Trophoblast cell (in vitro differentiated cells and primary cell): ENCODE data around the gene TNS3.

ENCODE experiments used
- DNase-seq, 2 donors: peaks; one replicate each; pipeline ENCODE4 v3.0.0-alpha.2; 2016
- H2AFZ ChIP-seq: 2 replicates; pipeline ENCODE4 v1.6.1; 2013; ENCODE audit warnings: low read length, moderate library complexity, mild to moderate bottlenecking; ENCODE audit not compliant: insufficient read depth, poor library complexity
- H2AK5ac ChIP-seq: 2 replicates; pipeline ENCODE4 v1.6.1; 2013; ENCODE audit warnings: mild to moderate bottlenecking, low read length
- H2BK120ac ChIP-seq: 2 replicates; pipeline ENCODE4 v1.6.1; 2013; ENCODE audit warnings: low read length, mild to moderate bottlenecking, moderate library complexity; ENCODE audit not compliant: insufficient read depth, poor library complexity
- H2BK12ac ChIP-seq: 2 replicates; pipeline ENCODE4 v1.6.1; 2013; ENCODE audit warnings: mild to moderate bottlenecking, low read length, moderate library complexity
- H2BK5ac ChIP-seq: 2 replicates; pipeline ENCODE4 v1.6.1; 2013; ENCODE audit warnings: low read length, low read depth, moderate library complexity, mild to moderate bottlenecking; ENCODE audit not compliant: poor library complexity
- H3K14ac ChIP-seq: 2 replicates; pipeline ENCODE4 v1.6.1; 2013; ENCODE audit warnings: mild to moderate bottlenecking, low read length
- H3K18ac ChIP-seq: 2 replicates; pipeline ENCODE4 v1.6.1; 2013; ENCODE audit warnings: mild to moderate bottlenecking, low read length
- H3K23ac ChIP-seq: 2 replicates; pipeline ENCODE4 v1.6.1; 2013; ENCODE audit warnings: low read length
- H3K27ac ChIP-seq: 2 replicates; pipeline ENCODE4 v1.5.1; 2013; ENCODE audit warnings: low read depth, mild to moderate bottlenecking, inconsistent platforms, low read length, moderate library complexity
- H3K27me3 ChIP-seq: 2 replicates; pipeline ENCODE4 v1.6.1; 2013; ENCODE audit warnings: inconsistent platforms, mild to moderate bottlenecking, low read length, moderate library complexity; ENCODE audit not compliant: insufficient read depth
- H3K36me3 ChIP-seq, 2 experiments: 1 replicate in 1 of 2; 2 replicates in 1 of 2; pipeline ENCODE4 v1.6.1; 2013; ENCODE audit warnings: low read length in 2 of 2, mild to moderate bottlenecking in 2 of 2, moderate library complexity in 1 of 2; ENCODE audit not compliant: insufficient read depth in 2 of 2, control insufficient read depth in 1 of 2
- H3K4ac ChIP-seq: 2 replicates; pipeline ENCODE4 v1.6.1; 2013; ENCODE audit warnings: low read depth, mild to moderate bottlenecking, low read length, moderate library complexity
- H3K4me1 ChIP-seq, 2 experiments: 1 replicate in 1 of 2; 2 replicates in 1 of 2; pipeline ENCODE4 v1.6.1; 2013; ENCODE audit warnings: low read length in 2 of 2, mild to moderate bottlenecking in 2 of 2, moderate library complexity in 1 of 2; ENCODE audit not compliant: insufficient read depth in 2 of 2, control insufficient read depth in 1 of 2
- H3K4me2 ChIP-seq: 2 replicates; pipeline ENCODE4 v1.6.1; 2013; ENCODE audit warnings: inconsistent platforms, mild to moderate bottlenecking, low read length, moderate library complexity
- H3K4me3 ChIP-seq: 2 replicates; pipeline ENCODE4 v1.5.1; 2013; ENCODE audit warnings: mild to moderate bottlenecking, low read depth, low read length, inconsistent platforms
- H3K79me1 ChIP-seq: one replicate; pipeline ENCODE4 v1.6.1; 2013; ENCODE audit warnings: low read length
- H3K79me2 ChIP-seq: 2 replicates; pipeline ENCODE4 v1.6.1; 2013; ENCODE audit warnings: low read length, mild to moderate bottlenecking; ENCODE audit not compliant: control insufficient read depth, insufficient read depth, poor library complexity
- H3K9ac ChIP-seq: 2 replicates; pipeline ENCODE4 v1.6.1; 2013; ENCODE audit warnings: mild to moderate bottlenecking, low read length
- H3K9me3 ChIP-seq: 2 replicates; pipeline ENCODE4 v1.6.1; 2013; ENCODE audit warnings: low read depth, mild to moderate bottlenecking, control low read depth, inconsistent platforms, low read length; ENCODE audit not compliant: insufficient read depth
- H4K12ac ChIP-seq: 2 replicates; pipeline ENCODE4 v1.6.1; 2013; ENCODE audit warnings: low read depth, mild to moderate bottlenecking, low read length, moderate library complexity
- H4K8ac ChIP-seq: 2 replicates; pipeline ENCODE4 v1.6.1; 2013; ENCODE audit warnings: low read depth, mild to moderate bottlenecking, low read length, moderate library complexity
- H4K91ac ChIP-seq: one replicate; pipeline ENCODE4 v1.6.1; 2013; ENCODE audit warnings: low read depth, mild to moderate bottlenecking, low read length, moderate library complexity
- WGBS: extraction: QIAGEN DNeasy Blood & Tissue Kit; methylation state at CpG from one replicate; pipeline ENCODE4 v1.1.7; 2013; ENCODE audit warnings: missing lambda C conversion rate; ENCODE audit not compliant: insufficient read length, insufficient coverage; ENCODE audit errors: extremely low coverage; 5-methylcytosine and 5-hydroxymethylcytosine counted together

TNS3 gene

GRCh38 chr7:47355684-47356083, 226.2 kb downstream of the TNS3 start:
- Histone ChIP-seq H3K4me2 (no peak overlapping the region), H3K4me3 (no peak overlapping the region), H3K9me3 (peaks cover 4% of the 10 kb centered on the region), H4K12ac (no peak overlapping the region), H2BK12ac (no peak overlapping the region), H3K18ac (no peak overlapping the region), H3K4ac (no peak overlapping the region), H2AFZ (no peak overlapping the region), H2BK120ac (no peak overlapping the region), H3K14ac (no peak overlapping the region), H3K23ac (no peak overlapping the region), H3K36me3 (peaks cover 54 to 66% of the 10 kb centered on the region in 2 experiments), H3K27ac (no peak overlapping the region), H4K91ac (no peak overlapping the region), H2AK5ac (no peak overlapping the region), H3K4me1 (no peaks in the 10 kb centered on the region), H3K9ac (no peak overlapping the region), H2BK5ac (no peak overlapping the region), H3K79me2 (peaks cover 1% of the 10 kb centered on the region), H4K8ac (no peak overlapping the region), H3K79me1 (no peaks in the 10 kb centered on the region), H3K27me3 (no peaks in the 10 kb centered on the region)
- no CpG with 5 or more reads among the region's 5 CpGs for WGBS
- no peak for DNase-seq

- H4K8ac ChIP-seq: no peak overlapping the region
- no peak overlapping the region for H2BK12ac ChIP-seq
- H3K9ac ChIP-seq: no peak overlapping the region
- no peak overlapping the region for H2AFZ ChIP-seq
- H3K23ac ChIP-seq: no peak overlapping the region
- H4K91ac ChIP-seq: no peak overlapping the region
- WGBS: no CpG with 5 or more reads among the region's 22 CpGs
- no peak overlapping the region for H3K18ac ChIP-seq
- no peaks in the 10 kb centered on the region for H3K79me2 ChIP-seq
- H3K79me1 ChIP-seq: no peaks in the 10 kb centered on the region
- H3K14ac ChIP-seq: no peak overlapping the region
- H4K12ac ChIP-seq: no peak overlapping the region
- H3K27me3 ChIP-seq: no peaks in the 10 kb centered on the region
- no peak overlapping the region for H3K27ac ChIP-seq
- H2BK120ac ChIP-seq: no peak overlapping the region
- no peak overlapping the region for H3K4ac ChIP-seq
- H3K4me2 ChIP-seq: no peak overlapping the region
- H2AK5ac ChIP-seq: no peak overlapping the region
- DNase-seq: peak; percentile 47 to 63
- no peaks in the 10 kb centered on the region for H3K4me1 ChIP-seq
- H3K36me3 ChIP-seq: peaks cover 53 to 68% of the 10 kb centered on the region in 2 experiments
- H2BK5ac ChIP-seq: no peak overlapping the region
- H3K9me3 ChIP-seq: peaks cover 4% of the 10 kb centered on the region
- H3K4me3 ChIP-seq: no peak overlapping the region
Measured at GRCh38 chr7:47354831-47355541, 226.9 kb downstream of the TNS3 start.

GRCh38 chr7:47354071-47354470, 227.8 kb downstream of the TNS3 start:
- no peaks in the 10 kb centered on the region for H3K27me3 ChIP-seq
- no peaks in the 10 kb centered on the region for H3K79me2 ChIP-seq
- H4K12ac ChIP-seq: no peak overlapping the region
- H3K9me3 ChIP-seq: peaks cover 4% of the 10 kb centered on the region
- no peak overlapping the region for H3K4ac ChIP-seq
- no peak overlapping the region for H2AK5ac ChIP-seq
- WGBS: no CpG with 5 or more reads among the region's 4 CpGs
- H3K9ac ChIP-seq: no peak overlapping the region
- H2BK12ac ChIP-seq: no peak overlapping the region
- DNase-seq: no peak
- H4K91ac ChIP-seq: no peak overlapping the region
- H3K18ac ChIP-seq: no peak overlapping the region
- no peak overlapping the region for H2BK120ac ChIP-seq
- H4K8ac ChIP-seq: no peak overlapping the region
- H3K23ac ChIP-seq: no peak overlapping the region
- no peaks in the 10 kb centered on the region for H3K4me1 ChIP-seq
- H3K79me1 ChIP-seq: no peaks in the 10 kb centered on the region
- H2AFZ ChIP-seq: no peak overlapping the region
- no peak overlapping the region for H3K4me2 ChIP-seq
- no peak overlapping the region for H3K14ac ChIP-seq
- H2BK5ac ChIP-seq: no peak overlapping the region
- peaks cover 54 to 73% of the 10 kb centered on the region in 2 experiments for H3K36me3 ChIP-seq
- H3K27ac ChIP-seq: no peak overlapping the region
- no peak overlapping the region for H3K4me3 ChIP-seq

- H3K27ac ChIP-seq: no peak overlapping the region
- H2BK12ac ChIP-seq: no peak overlapping the region
- H3K9ac ChIP-seq: no peak overlapping the region
- peaks cover under 1% of the 10 kb centered on the region for H3K79me2 ChIP-seq
- H3K4ac ChIP-seq: no peak overlapping the region
- no peak overlapping the region for H4K12ac ChIP-seq
- H2BK120ac ChIP-seq: no peak overlapping the region
- H3K14ac ChIP-seq: no peak overlapping the region
- no peak overlapping the region for H4K8ac ChIP-seq
- WGBS: no CpG with 5 or more reads among the region's 8 CpGs
- H3K27me3 ChIP-seq: no peaks in the 10 kb centered on the region
- H3K4me1 ChIP-seq: no peaks in the 10 kb centered on the region
- no peak overlapping the region for H3K18ac ChIP-seq
- no peak for DNase-seq
- no peak overlapping the region for H2AFZ ChIP-seq
- H4K91ac ChIP-seq: no peak overlapping the region
- peaks cover 4% of the 10 kb centered on the region for H3K9me3 ChIP-seq
- no peak overlapping the region for H3K23ac ChIP-seq
- H3K79me1 ChIP-seq: no peaks in the 10 kb centered on the region
- peaks cover 54 to 73% of the 10 kb centered on the region in 2 experiments for H3K36me3 ChIP-seq
- H2BK5ac ChIP-seq: no peak overlapping the region
- peak overlapping the region; percentile 53 for H3K4me3 ChIP-seq
- H2AK5ac ChIP-seq: no peak overlapping the region
- H3K4me2 ChIP-seq: no peak overlapping the region
Measured at GRCh38 chr7:47352394-47352968, 229.4 kb downstream of the TNS3 start.
